ENCODE measurements around the gene DNAAF9. TPM values are rescaled to one million over a fixed set of nuclear protein-coding genes. Genes with fewer than 3 reads are reported as not detected.

Gene DNAAF9
- polyA plus RNA-seq, 2 of the 4 experiments (the other 2 are of a cell fraction) = 4.9 to 7.5 TPM

GRCh38 chr20:3405139-3405538 lies 2.3 kb downstream of the DNAAF9 start:
- FAIRE-seq (no peak), ATAC-seq (no peak), DNase-seq (ENCODE audit: low read depth in 1 of 2, low spot score in 1 of 2) (no peak)
- 88% methylated on average over 2 of the region's 2 CpGs for WGBS (ENCODE audit: missing lambda C conversion rate)
- ChIA-PET POLR2A (no interaction called here), CTCF (no interaction called here)
- Histone ChIP-seq H3K4me3 (no peak overlapping the region), H3K4me1 (peaks cover 24% of the 10 kb centered on the region), H3K9me3 (no peaks in the 10 kb centered on the region), H3K4me2 (peak overlapping the region; percentile 86; the same call in 2 of the 3 replicates), H3K27ac (no peak overlapping the region)
- TF ChIP-seq ZSCAN20 (CRISPR knock-in tag; IDR thresholded peaks at IDR 0.05) = no peak
- TF ChIP-seq NR3C1 (IDR thresholded peaks at IDR 0.05) = no peak
- no peak for TF ChIP-seq TFCP2L1 (CRISPR knock-in tag; IDR thresholded peaks at IDR 0.05)
- TF ChIP-seq, protein P1, sequence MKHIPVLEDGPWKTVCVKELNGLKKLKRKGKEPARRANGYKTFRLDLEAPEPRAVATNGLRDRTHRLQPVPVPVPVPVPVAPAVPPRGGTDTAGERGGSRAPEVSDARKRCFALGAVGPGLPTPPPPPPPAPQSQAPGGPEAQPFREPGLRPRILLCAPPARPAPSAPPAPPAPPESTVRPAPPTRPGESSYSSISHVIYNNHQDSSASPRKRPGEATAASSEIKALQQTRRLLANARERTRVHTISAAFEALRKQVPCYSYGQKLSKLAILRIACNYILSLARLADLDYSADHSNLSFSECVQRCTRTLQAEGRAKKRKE (CRISPR knock-in tag; IDR thresholded peaks at IDR 0.05; ENCODE audit: low read depth) = no peak
- no peak for TF ChIP-seq HOXA7 (CRISPR knock-in tag; IDR thresholded peaks at IDR 0.05)
- TF ChIP-seq HOXB5 (CRISPR knock-in tag; IDR thresholded peaks at IDR 0.05) = no peak
- TF ChIP-seq JUN (IDR thresholded peaks at IDR 0.05) = no peak
- TF ChIP-seq, protein P2, sequence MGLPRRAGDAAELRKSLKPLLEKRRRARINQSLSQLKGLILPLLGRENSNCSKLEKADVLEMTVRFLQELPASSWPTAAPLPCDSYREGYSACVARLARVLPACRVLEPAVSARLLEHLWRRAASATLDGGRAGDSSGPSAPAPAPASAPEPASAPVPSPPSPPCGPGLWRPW (IDR thresholded peaks at IDR 0.05) = no peak
- TF ChIP-seq EHMT2 (IDR thresholded peaks at IDR 0.05; ENCODE audit: low read depth) = no peak
- no peak for TF ChIP-seq POLR2AphosphoS2 (conservative IDR thresholded peaks at IDR 0.05; ENCODE audit: low read length)
- no peak for TF ChIP-seq FOSL2 (IDR thresholded peaks at IDR 0.05)
- TF ChIP-seq FOSL2 (CRISPR knock-in tag; IDR thresholded peaks at IDR 0.05) = no peak
- no peak for TF ChIP-seq GATA3 (IDR thresholded peaks at IDR 0.05; ENCODE audit: borderline replicate concordance)
- TF ChIP-seq ZC3H11A (IDR thresholded peaks at IDR 0.05) = no peak
- TF ChIP-seq ESRRA (IDR thresholded peaks at IDR 0.05; ENCODE audit: borderline replicate concordance, low read length) = no peak
- TF ChIP-seq RARB (CRISPR knock-in tag; IDR thresholded peaks at IDR 0.05) = no peak
- no peak for TF ChIP-seq RFX5 (IDR thresholded peaks at IDR 0.05)
- no peak for TF ChIP-seq CHD4 (IDR thresholded peaks at IDR 0.05; ENCODE audit: borderline replicate concordance)
- no peak for TF ChIP-seq MYC (IDR thresholded peaks at IDR 0.05; ENCODE audit: borderline replicate concordance, low read length)

GRCh38 chr20:3404402-3404801 lies 3.1 kb downstream of the DNAAF9 start:
- TF ChIP-seq KDM1A (IDR thresholded peaks at IDR 0.05; ENCODE audit: low read depth) (no peak), MYC (IDR thresholded peaks at IDR 0.05; ENCODE audit: borderline replicate concordance, low read length) (no peak)
- TF ChIP-seq, protein P2 (IDR thresholded peaks at IDR 0.05) = no peak
- POLR2A ChIA-PET = no interaction called here

DNA sequence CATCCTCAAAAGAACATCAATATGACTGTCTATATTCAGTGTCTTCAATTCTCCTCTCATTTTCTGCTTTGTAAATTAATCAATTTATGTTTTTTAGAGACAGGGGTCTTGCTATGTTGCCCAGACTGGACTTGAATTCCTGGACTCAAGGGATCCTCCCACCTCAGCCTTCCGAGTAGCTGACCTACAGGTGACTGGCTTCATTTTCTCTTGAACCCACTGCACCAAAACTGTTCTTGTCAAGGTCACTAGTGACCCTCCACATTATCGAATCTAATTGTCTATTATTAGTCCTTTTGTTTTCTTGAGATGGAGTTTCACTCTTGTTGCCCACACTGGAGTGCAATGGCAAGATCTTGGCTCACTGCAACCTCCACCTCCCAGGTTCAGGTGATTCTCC lies 3.7 kb downstream of the DNAAF9 start:
- 95% methylated on average over 2 of the region's 2 CpGs for WGBS (ENCODE audit: missing lambda C conversion rate)
- FAIRE-seq = no peak
- POLR2A ChIA-PET = no interaction called here

More at GRCh38 chr20:3404402-3404801, 3.1 kb downstream of the DNAAF9 start:
- no peak for DNase-seq (ENCODE audit: low read depth in 1 of 2, low spot score in 1 of 2)
- no peaks in the 10 kb centered on the region for H3K9me3 ChIP-seq
- H3K4me3 ChIP-seq = no peak overlapping the region
- ATAC-seq = no peak
- no peak overlapping the region for H3K4me2 ChIP-seq
- no peak overlapping the region for H3K27ac ChIP-seq
- CTCF ChIA-PET = no interaction called here
- FAIRE-seq = no peak
- H3K4me1 ChIP-seq = peaks cover 28% of the 10 kb centered on the region
- 77% methylated on average over 4 of the region's 4 CpGs for WGBS (ENCODE audit: missing lambda C conversion rate)

More for the DNA sequence above, 3.7 kb downstream of the DNAAF9 start:
- Histone ChIP-seq H3K4me1 (peaks cover 31% of the 10 kb centered on the region), H3K9me3 (no peaks in the 10 kb centered on the region), H3K4me2 (no peak overlapping the region), H3K4me3 (no peak overlapping the region), H3K27ac (no peak overlapping the region)
- DNase-seq (ENCODE audit: low read depth in 1 of 2, low spot score in 1 of 2) = no peak
- TF ChIP-seq BHLHE40 (IDR thresholded peaks at IDR 0.05; ENCODE audit: low read depth, low read length) = no peak
- TF ChIP-seq KDM5A (IDR thresholded peaks at IDR 0.05) = no peak
- no peak for TF ChIP-seq NPAS2 (CRISPR knock-in tag; IDR thresholded peaks at IDR 0.05; ENCODE audit: borderline replicate concordance)
- TF ChIP-seq SREBF2 (IDR thresholded peaks at IDR 0.05) = no peak
- TF ChIP-seq, protein P3, sequence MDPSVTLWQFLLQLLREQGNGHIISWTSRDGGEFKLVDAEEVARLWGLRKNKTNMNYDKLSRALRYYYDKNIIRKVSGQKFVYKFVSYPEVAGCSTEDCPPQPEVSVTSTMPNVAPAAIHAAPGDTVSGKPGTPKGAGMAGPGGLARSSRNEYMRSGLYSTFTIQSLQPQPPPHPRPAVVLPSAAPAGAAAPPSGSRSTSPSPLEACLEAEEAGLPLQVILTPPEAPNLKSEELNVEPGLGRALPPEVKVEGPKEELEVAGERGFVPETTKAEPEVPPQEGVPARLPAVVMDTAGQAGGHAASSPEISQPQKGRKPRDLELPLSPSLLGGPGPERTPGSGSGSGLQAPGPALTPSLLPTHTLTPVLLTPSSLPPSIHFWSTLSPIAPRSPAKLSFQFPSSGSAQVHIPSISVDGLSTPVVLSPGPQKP (IDR thresholded peaks at IDR 0.05; ENCODE audit: low read depth, low read length) = no peak
- TF ChIP-seq RAD21 (conservative IDR thresholded peaks at IDR 0.05 in 1 of 2, IDR thresholded peaks at IDR 0.05 in 1 of 2) = no peak
- TF ChIP-seq POLR2A (IDR thresholded peaks at IDR 0.05; ENCODE audit: low read length) = no peak
- TF ChIP-seq CEBPB (IDR thresholded peaks at IDR 0.05) = no peak
- no peak for TF ChIP-seq E2F6 (IDR thresholded peaks at IDR 0.05; ENCODE audit: borderline replicate concordance, low read depth)
- no peak for TF ChIP-seq MAFK (IDR thresholded peaks at IDR 0.05; ENCODE audit: partially characterized antibody)
- no peak for TF ChIP-seq HOXB5 (CRISPR knock-in tag; IDR thresholded peaks at IDR 0.05)
- no peak for ATAC-seq
- CTCF ChIA-PET = interaction anchor here (1.4 kb wide), 1 partner anchor 9 kb away, joined by 3 read pairs; no protein-coding TSS in a partner anchor
